Transverse colon (tissue), 3 donors: ENCODE data around the gene CTBP2.

Experiments
- CTCF ChIP-seq, 5 experiments: fragments of 200-600 bp in 3 of 5; fragments of 450-650 bp in 2 of 5; sonication (generic) in 3 of 5; IDR thresholded peaks; 1 replicate in 2 of 5; 2 replicates in 3 of 5; pipeline ENCODE4 v1.5.1; 2016 to 2017; ENCODE audit warnings: antibody characterized with exemption in 5 of 5, inconsistent platforms in 3 of 5, mild to moderate bottlenecking in 2 of 5, moderate library complexity in 1 of 5
- EP300 ChIP-seq: sonication (generic); formaldehyde crosslinking; IDR thresholded peaks from one replicate; pipeline ENCODE4 v1.6.1; 2017; ENCODE audit warnings: antibody characterized with exemption, low read depth
- POLR2A ChIP-seq: fragments of 450-650 bp; IDR thresholded peaks from one replicate; pipeline ENCODE4 v1.6.1; 2016; ENCODE audit warnings: antibody characterized with exemption, mild to moderate bottlenecking, moderate library complexity

GRCh38 chr10:125087897-125088215 lies 72.5 kb downstream of the CTBP2 start:
- TF ChIP-seq EP300 (no peak), POLR2A (no peak), CTCF (IDR thresholded peaks at IDR 0.05) (no peak)
